PC-3 (cell line): ENCODE results near the gene SRXN1.

Experiments
- EZH2 ChIP-seq: fragments of 300-600 bp; sonication (generic); IDR thresholded peaks from one replicate; pipeline ENCODE4 v1.6.1; 2017; ENCODE audit warnings: antibody characterized with exemption, mild to moderate bottlenecking, low read length; ENCODE audit not compliant: unreplicated experiment
- EZH2phosphoT487 ChIP-seq: fragments of 300-600 bp; sonication (generic); IDR thresholded peaks from 2 replicates; pipeline ENCODE4 v1.6.1; 2018; ENCODE audit warnings: mild to moderate bottlenecking, antibody characterized with exemption, low read length, borderline replicate concordance
- TF ChIP-seq, protein P1 (sequence below): fragments of 300-600 bp; sonication (generic); conservative IDR thresholded peaks from 2 replicates; pipeline ENCODE4 v1.5.1; 2017; ENCODE audit warnings: antibody characterized with exemption, low read depth, mild to moderate bottlenecking, low read length

DNA sequence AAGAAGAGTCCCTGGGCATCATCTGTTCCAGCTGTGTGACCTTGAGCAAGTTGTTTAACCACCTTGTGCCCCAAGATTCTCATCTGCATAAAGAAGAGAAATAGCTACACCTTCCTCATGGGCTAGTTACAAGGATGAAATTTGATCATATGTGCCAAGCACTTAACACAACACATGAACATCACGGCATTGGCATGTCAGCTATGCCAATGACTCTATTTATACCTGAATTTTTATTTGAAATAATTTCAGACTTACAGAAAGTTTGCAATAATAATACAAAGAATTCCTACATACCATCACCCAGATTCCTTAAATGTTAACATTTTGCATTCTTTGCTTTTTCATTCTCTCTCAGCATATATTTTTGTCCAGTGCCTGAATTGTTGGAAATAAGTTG lies 21.9 kb downstream of the SRXN1 start:
- TF ChIP-seq, protein P1, sequence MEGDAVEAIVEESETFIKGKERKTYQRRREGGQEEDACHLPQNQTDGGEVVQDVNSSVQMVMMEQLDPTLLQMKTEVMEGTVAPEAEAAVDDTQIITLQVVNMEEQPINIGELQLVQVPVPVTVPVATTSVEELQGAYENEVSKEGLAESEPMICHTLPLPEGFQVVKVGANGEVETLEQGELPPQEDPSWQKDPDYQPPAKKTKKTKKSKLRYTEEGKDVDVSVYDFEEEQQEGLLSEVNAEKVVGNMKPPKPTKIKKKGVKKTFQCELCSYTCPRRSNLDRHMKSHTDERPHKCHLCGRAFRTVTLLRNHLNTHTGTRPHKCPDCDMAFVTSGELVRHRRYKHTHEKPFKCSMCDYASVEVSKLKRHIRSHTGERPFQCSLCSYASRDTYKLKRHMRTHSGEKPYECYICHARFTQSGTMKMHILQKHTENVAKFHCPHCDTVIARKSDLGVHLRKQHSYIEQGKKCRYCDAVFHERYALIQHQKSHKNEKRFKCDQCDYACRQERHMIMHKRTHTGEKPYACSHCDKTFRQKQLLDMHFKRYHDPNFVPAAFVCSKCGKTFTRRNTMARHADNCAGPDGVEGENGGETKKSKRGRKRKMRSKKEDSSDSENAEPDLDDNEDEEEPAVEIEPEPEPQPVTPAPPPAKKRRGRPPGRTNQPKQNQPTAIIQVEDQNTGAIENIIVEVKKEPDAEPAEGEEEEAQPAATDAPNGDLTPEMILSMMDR, result no peak
- TF ChIP-seq EZH2phosphoT487, result no peak
- TF ChIP-seq EZH2, result no peak
